ENCODE data around the gene EYA4.

- TF ChIP-seq CTCF (conservative IDR thresholded peaks at IDR 0.05 in 1 of 2, IDR thresholded peaks at IDR 0.05 in 1 of 2; ENCODE audit: low read depth in 1 of 2, low read length in 2 of 2) (no peak), EZH2 (IDR thresholded peaks at IDR 0.05; ENCODE audit: low read length, missing control alignments) (no peak)
Measured at GRCh38 chr6:133207754-133208153, 33.4 kb upstream of the EYA4 start.
